Cardiac fibroblast (primary cell): ENCODE measurements around the gene YIF1A.

Experiments
- DNase-seq, 2 donors: peaks; one replicate each; pipeline versions ENCODE4 v3.0.0 to v3.0.0-alpha.2; 2010; ENCODE audit warnings: low read depth in 2 of 2
- H3K4me3 ChIP-seq, 2 donors: replicated peaks in 1 of 2; 1 replicate in 1 of 2; 2 replicates in 1 of 2; pipeline ENCODE4 v1.5.1; 2011; ENCODE audit warnings: low read depth in 2 of 2, low read length in 2 of 2, mild to moderate bottlenecking in 2 of 2, moderate library complexity in 1 of 2
- CTCF ChIP-seq: IDR thresholded peaks from one replicate; pipeline ENCODE4 v1.5.1; 2011; ENCODE audit warnings: low read depth, mild to moderate bottlenecking, low read length, inconsistent platforms

Gene YIF1A

GRCh38 chr11:66309475-66309874 lies 20.5 kb upstream of the YIF1A start:
- H3K4me3 ChIP-seq = no peak overlapping the region
- TF ChIP-seq CTCF = no peak
- no peak for DNase-seq

- no peak for TF ChIP-seq CTCF
- DNase-seq = no peak
Measured at GRCh38 chr11:66302656-66303055, 13.7 kb upstream of the YIF1A start.

GRCh38 chr11:66299186-66299585 lies 10.2 kb upstream of the YIF1A start:
- TF ChIP-seq CTCF = no peak
- DNase-seq = no peak
- H3K4me3 ChIP-seq = no peak overlapping the region

More at GRCh38 chr11:66302656-66303055, 13.7 kb upstream of the YIF1A start:
- no peak overlapping the region for H3K4me3 ChIP-seq

GRCh38 chr11:66297610-66298009 lies 8.7 kb upstream of the YIF1A start:
- DNase-seq = no peak
- TF ChIP-seq CTCF = no peak
- no peak overlapping the region for H3K4me3 ChIP-seq

- no peak overlapping the region for H3K4me3 ChIP-seq
- no peak for DNase-seq
- TF ChIP-seq CTCF = no peak
Measured at GRCh38 chr11:66294626-66295620, 6.0 kb upstream of the YIF1A start.

- no peak for TF ChIP-seq CTCF
- DNase-seq = no peak
- H3K4me3 ChIP-seq = no peak overlapping the region
Measured at GRCh38 chr11:66293777-66294625, 5.1 kb upstream of the YIF1A start.
